ENCODE results near the gene SLC34A1.
A peak's percentile ranks its signal among the peaks of the same experiment; 100 is the strongest.

SLC34A1 gene

GRCh38 chr5:177426566-177427210, 42.5 kb downstream of the SLC34A1 start, which contains the start of gene GRK6:
Gene GRK6, plus strand, starts transcription at chr5:177426676. Its CDS starts 170 bp downstream, at chr5:177426846.
- no peak for TF ChIP-seq CTCF (IDR thresholded peaks at IDR 0.05; ENCODE audit: low read depth, low read length)
- no peaks in the 10 kb centered on the region for H3K27me3 ChIP-seq
- no peaks in the 10 kb centered on the region for H3K9me3 ChIP-seq
- peak within 1 kb of the TSS; percentile 93 for H3K4me3 ChIP-seq (ENCODE audit: low read depth, low read length)
- no peak for DNase-seq
- peaks cover 11% of the 10 kb centered on the region for H3K4me1 ChIP-seq
- peaks cover 6% of the 10 kb centered on the region for H3K36me3 ChIP-seq

- peaks cover 9% of the 10 kb centered on the region for H3K36me3 ChIP-seq
- no peak for TF ChIP-seq CTCF (IDR thresholded peaks at IDR 0.05; ENCODE audit: low read depth, low read length)
- H3K9me3 ChIP-seq = no peaks in the 10 kb centered on the region
- H3K4me1 ChIP-seq = peaks cover 15% of the 10 kb centered on the region
- no peaks in the 10 kb centered on the region for H3K27me3 ChIP-seq
- peak overlapping the region; percentile 93 for H3K4me3 ChIP-seq (ENCODE audit: low read depth, low read length)
- peak; percentile 67 for DNase-seq
Measured at GRCh38 chr5:177427211-177427822, 43.1 kb downstream of the SLC34A1 start.

- Histone ChIP-seq H3K36me3 (peaks cover 17% of the 10 kb centered on the region), H3K9me3 (no peaks in the 10 kb centered on the region), H3K4me1 (peaks cover 15% of the 10 kb centered on the region), H3K27me3 (no peaks in the 10 kb centered on the region), H3K4me3 (ENCODE audit: low read depth, low read length) (peak overlapping the region; percentile 93)
- DNase-seq = peak; percentile 54
- TF ChIP-seq CTCF (IDR thresholded peaks at IDR 0.05; ENCODE audit: low read depth, low read length) = no peak
Measured at GRCh38 chr5:177427919-177428573, 43.8 kb downstream of the SLC34A1 start.

GRCh38 chr5:177428574-177429217, 44.5 kb downstream of the SLC34A1 start:
- no peak overlapping the region for H3K4me3 ChIP-seq (ENCODE audit: low read depth, low read length)
- H3K9me3 ChIP-seq = no peaks in the 10 kb centered on the region
- H3K27me3 ChIP-seq = no peaks in the 10 kb centered on the region
- H3K36me3 ChIP-seq = peaks cover 23% of the 10 kb centered on the region
- peaks cover 15% of the 10 kb centered on the region for H3K4me1 ChIP-seq
- no peak for TF ChIP-seq CTCF (IDR thresholded peaks at IDR 0.05; ENCODE audit: low read depth, low read length)
- DNase-seq = no peak

- no peak for DNase-seq
- no peak for TF ChIP-seq CTCF (IDR thresholded peaks at IDR 0.05; ENCODE audit: low read depth, low read length)
- Histone ChIP-seq H3K4me3 (ENCODE audit: low read depth, low read length) (no peak overlapping the region), H3K36me3 (peaks cover 31% of the 10 kb centered on the region), H3K9me3 (no peaks in the 10 kb centered on the region), H3K27me3 (no peaks in the 10 kb centered on the region), H3K4me1 (peaks cover 15% of the 10 kb centered on the region)
Measured at GRCh38 chr5:177429248-177430040, 45.2 kb downstream of the SLC34A1 start.
